Breast epithelium (tissue), 4 donors: Measurements from ENCODE around the gene SCAF4. TPM values are rescaled to one million over a fixed set of nuclear protein-coding genes. Genes with fewer than 3 reads are reported as not detected.
"Not testable (repeated sequence)": the region's sequence is repeated elsewhere in the genome, so short reads cannot be mapped to it uniquely, and the experiment has no call there.

Source experiments
- DNase-seq, 2 donors: peaks; one replicate each; pipeline ENCODE4 v3.0.0-alpha.2; 2019; ENCODE audit warnings: low spot score in 2 of 2
- H3K27ac ChIP-seq, 2 donors: fragments of 200-600 bp; sonication (generic) in 1 of 2; one replicate each; pipeline ENCODE4 v1.5.1; 2016 to 2019; ENCODE audit warnings: mild to moderate bottlenecking in 1 of 2
- H3K27me3 ChIP-seq, 2 donors: fragments of 200-600 bp; sonication (generic) in 1 of 2; one replicate each; pipeline versions ENCODE4 v1.5.1 to v1.6.0; 2017 to 2019; ENCODE audit warnings: control low read depth in 1 of 2, mild to moderate bottlenecking in 1 of 2
- H3K36me3 ChIP-seq: fragments of 200-600 bp; one replicate; pipeline ENCODE4 v1.5.1; 2019
- H3K4me1 ChIP-seq, 2 donors: fragments of 200-600 bp; sonication (generic); one replicate each; pipeline ENCODE4 v1.5.1; 2016 to 2019; ENCODE audit warnings: control low read depth in 1 of 2
- H3K4me3 ChIP-seq, 3 donors: fragments of 200-600 bp; sonication (generic); 1 replicate in 2 of 3; 2 replicates in 1 of 3; pipeline ENCODE4 v1.5.1; 2016 to 2019; ENCODE audit warnings: mild to moderate bottlenecking in 3 of 3, moderate library complexity in 2 of 3
- H3K9me3 ChIP-seq, 2 donors: fragments of 200-600 bp; sonication (generic) in 1 of 2; one replicate each; pipeline ENCODE4 v1.5.1; 2016 to 2019; ENCODE audit warnings: control low read depth in 1 of 2
- CTCF ChIP-seq, 3 donors: fragments of 450-650 bp; IDR thresholded peaks; one replicate each; pipeline ENCODE4 v1.5.1; 2016 to 2017; ENCODE audit warnings: antibody characterized with exemption in 3 of 3, mild to moderate bottlenecking in 3 of 3, moderate library complexity in 3 of 3
- POLR2A ChIP-seq: fragments of 450-650 bp; IDR thresholded peaks from one replicate; pipeline ENCODE4 v1.6.1; 2016; ENCODE audit warnings: antibody characterized with exemption, mild to moderate bottlenecking, moderate library complexity
- POLR2AphosphoS5 ChIP-seq, 3 donors: sonication (generic); formaldehyde crosslinking; IDR thresholded peaks; one replicate each; pipeline ENCODE4 v1.6.1; 2017; ENCODE audit warnings: antibody characterized with exemption in 3 of 3
- intact Hi-C: fragments of 100-400 bp; cut with DNase I; formaldehyde crosslinking; loops from one replicate; pipeline ENCODE4 v1.15.1; 2023; ENCODE audit warnings: low total_unique reads
- total RNA-seq, 3 donors: library from RNA; depleted of rRNA; stranded (reverse); fragments of >200 nt; gene quantifications; one replicate each; pipeline ENCODE4 v1.1.0, GENCODE V29; 2016

SCAF4 gene
- total RNA-seq, 3 donors from 2014 or later, result 17.4 to 22.8 (median 18.4) TPM

GRCh38 chr21:31659286-31659535, 72.7 kb downstream of the SCAF4 start:
- peaks cover 0 to 6% of the 10 kb centered on the region in 2 donors for H3K4me1 ChIP-seq
- H3K27me3 ChIP-seq, result no peaks in the 10 kb centered on the region
- H3K27ac ChIP-seq, result peak overlapping the region; percentile 85 to 96
- H3K9me3 ChIP-seq, result no peaks in the 10 kb centered on the region
- TF ChIP-seq POLR2A (no peak), CTCF (IDR thresholded peaks at IDR 0.05) (no peak), POLR2AphosphoS5 (IDR thresholded peaks at IDR 0.05) (no peak)
- no peaks in the 10 kb centered on the region for H3K36me3 ChIP-seq
- DNase-seq, result no peak
- intact Hi-C loops, result no loop called here
- H3K4me3 ChIP-seq, result peak overlapping the region; percentile 84 to 96 (median 86)

DNA sequence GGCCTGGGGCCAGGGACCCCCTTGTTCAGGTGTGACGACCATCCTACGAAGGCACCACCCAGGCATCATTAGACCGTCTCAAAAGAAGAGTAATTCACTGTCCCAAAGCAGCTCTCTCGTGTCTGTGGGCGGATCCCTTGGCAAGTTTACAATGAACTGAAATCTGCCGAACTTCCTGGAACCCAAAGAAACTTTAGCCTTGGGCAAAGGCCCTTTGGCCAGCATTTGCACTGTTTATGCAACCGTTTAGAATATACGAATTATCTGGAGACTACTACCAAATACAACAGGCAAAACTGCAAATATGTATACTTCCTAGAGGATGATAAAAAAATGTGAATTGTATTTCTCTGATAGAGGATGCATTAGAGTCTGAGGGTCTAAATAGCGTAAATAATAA, 73.9 kb downstream of the SCAF4 start:
- no peaks in the 10 kb centered on the region for H3K27me3 ChIP-seq
- peaks cover 0 to 6% of the 10 kb centered on the region in 2 donors for H3K4me1 ChIP-seq
- TF ChIP-seq POLR2AphosphoS5 (IDR thresholded peaks at IDR 0.05), result no peak
- TF ChIP-seq POLR2A, result no peak
- no peak for TF ChIP-seq CTCF (IDR thresholded peaks at IDR 0.05)
- no peak for DNase-seq
- no peak overlapping the region for H3K27ac ChIP-seq
- no peak overlapping the region for H3K4me3 ChIP-seq
- H3K36me3 ChIP-seq, result no peaks in the 10 kb centered on the region
- intact Hi-C loops, result no loop called here
- no peaks in the 10 kb centered on the region for H3K9me3 ChIP-seq

DNA sequence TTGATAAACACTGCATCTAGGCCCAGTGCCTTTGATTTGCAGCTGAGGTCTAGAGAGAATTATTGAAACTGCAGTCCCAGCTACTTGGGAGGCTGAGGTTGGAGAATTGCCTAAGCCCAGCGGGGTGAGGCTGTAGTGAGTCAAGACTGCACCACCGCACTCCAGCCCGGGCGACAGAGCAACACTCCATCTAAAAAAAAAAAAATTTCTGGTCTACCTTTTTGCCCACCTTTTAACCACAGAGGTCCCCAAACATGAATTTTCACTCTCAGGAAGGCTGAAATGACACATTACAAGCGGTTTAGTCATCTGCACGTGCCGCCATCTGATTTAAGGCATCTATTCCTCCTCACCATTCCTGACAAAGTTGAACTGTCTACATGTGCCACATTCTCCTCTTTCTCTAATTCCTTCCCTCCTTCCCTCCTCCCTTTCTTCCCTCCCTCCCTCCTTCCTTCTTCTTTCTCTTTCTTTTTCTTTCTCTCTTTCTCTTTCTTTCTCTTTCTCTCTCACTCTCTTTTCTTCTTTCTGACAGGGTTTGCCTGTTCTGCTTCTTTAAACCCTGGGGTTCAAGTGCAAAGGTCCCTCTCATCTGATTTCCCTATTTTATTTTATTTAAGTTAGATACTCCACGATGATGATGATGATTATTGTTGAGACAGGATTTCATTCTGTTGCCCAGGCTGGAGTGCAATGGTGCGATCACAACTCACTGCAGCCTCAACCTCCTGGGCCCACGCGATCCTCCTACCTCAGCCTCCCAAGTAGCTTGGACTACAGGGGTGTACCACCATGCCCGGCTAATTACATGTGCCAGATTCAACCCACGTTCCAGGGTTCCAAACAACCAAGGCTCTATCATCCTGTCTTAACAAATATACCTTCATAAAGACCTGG, 75.5 kb downstream of the SCAF4 start:
- Histone ChIP-seq H3K4me3 (no peak overlapping the region), H3K9me3 (no peaks in the 10 kb centered on the region), H3K4me1 (peaks cover 0 to 6% of the 10 kb centered on the region in 2 donors), H3K27me3 (no peaks in the 10 kb centered on the region), H3K36me3 (no peaks in the 10 kb centered on the region), H3K27ac (no peak overlapping the region)
- TF ChIP-seq CTCF (IDR thresholded peaks at IDR 0.05) (no peak), POLR2A (no peak), POLR2AphosphoS5 (IDR thresholded peaks at IDR 0.05) (no peak)
- no peak for DNase-seq
- intact Hi-C loops, result no loop called here

GRCh38 chr21:31654821-31655580, 76.9 kb downstream of the SCAF4 start:
- H3K27ac ChIP-seq, H3K4me1 ChIP-seq, H3K4me3 ChIP-seq, DNase-seq, intact Hi-C loops, H3K27me3 ChIP-seq, H3K36me3 ChIP-seq, H3K9me3 ChIP-seq: not testable (repeated sequence)

GRCh38 chr21:31654340-31654739, 77.6 kb downstream of the SCAF4 start:
- intact Hi-C loops, result no loop called here

GRCh38 chr21:31651491-31651890, 80.4 kb downstream of the SCAF4 start:
- H3K4me1 ChIP-seq, H3K36me3 ChIP-seq, DNase-seq, H3K27me3 ChIP-seq, H3K9me3 ChIP-seq, H3K27ac ChIP-seq, H3K4me3 ChIP-seq, intact Hi-C loops: not testable (repeated sequence)

More at GRCh38 chr21:31654340-31654739, 77.6 kb downstream of the SCAF4 start:
- no peaks in the 10 kb centered on the region for H3K9me3 ChIP-seq
- H3K4me1 ChIP-seq, result peaks cover 0 to 6% of the 10 kb centered on the region in 2 donors
- H3K36me3 ChIP-seq, result no peaks in the 10 kb centered on the region
- DNase-seq, result no peak
- TF ChIP-seq POLR2A (no peak), CTCF (IDR thresholded peaks at IDR 0.05) (no peak), POLR2AphosphoS5 (IDR thresholded peaks at IDR 0.05) (no peak)
- no peak overlapping the region for H3K27ac ChIP-seq
- H3K4me3 ChIP-seq, result no peak overlapping the region
- H3K27me3 ChIP-seq, result no peaks in the 10 kb centered on the region
